Measurements from ENCODE around the gene FOXP4.

The FOXP4 gene

DNA sequence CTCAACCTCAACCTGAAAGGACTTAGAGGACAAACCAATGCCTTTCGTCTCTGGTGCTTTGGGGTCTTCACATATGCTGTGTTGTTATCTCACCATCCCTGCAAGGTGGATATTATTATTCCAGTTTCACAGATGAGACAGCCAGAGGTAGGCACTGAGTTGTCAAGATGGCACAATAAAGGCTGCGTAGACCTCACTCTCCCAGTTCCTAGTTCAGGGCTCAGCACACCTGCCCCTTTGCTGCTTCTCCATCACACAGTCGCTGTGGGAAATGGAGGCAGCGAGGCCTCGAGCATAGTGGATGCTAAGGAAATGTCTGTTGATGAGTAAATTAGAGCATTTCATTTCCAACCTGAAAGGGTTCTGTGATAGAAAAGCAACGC, 22.0 kb downstream of the FOXP4 start:
- DNase-seq = no peak

DNA sequence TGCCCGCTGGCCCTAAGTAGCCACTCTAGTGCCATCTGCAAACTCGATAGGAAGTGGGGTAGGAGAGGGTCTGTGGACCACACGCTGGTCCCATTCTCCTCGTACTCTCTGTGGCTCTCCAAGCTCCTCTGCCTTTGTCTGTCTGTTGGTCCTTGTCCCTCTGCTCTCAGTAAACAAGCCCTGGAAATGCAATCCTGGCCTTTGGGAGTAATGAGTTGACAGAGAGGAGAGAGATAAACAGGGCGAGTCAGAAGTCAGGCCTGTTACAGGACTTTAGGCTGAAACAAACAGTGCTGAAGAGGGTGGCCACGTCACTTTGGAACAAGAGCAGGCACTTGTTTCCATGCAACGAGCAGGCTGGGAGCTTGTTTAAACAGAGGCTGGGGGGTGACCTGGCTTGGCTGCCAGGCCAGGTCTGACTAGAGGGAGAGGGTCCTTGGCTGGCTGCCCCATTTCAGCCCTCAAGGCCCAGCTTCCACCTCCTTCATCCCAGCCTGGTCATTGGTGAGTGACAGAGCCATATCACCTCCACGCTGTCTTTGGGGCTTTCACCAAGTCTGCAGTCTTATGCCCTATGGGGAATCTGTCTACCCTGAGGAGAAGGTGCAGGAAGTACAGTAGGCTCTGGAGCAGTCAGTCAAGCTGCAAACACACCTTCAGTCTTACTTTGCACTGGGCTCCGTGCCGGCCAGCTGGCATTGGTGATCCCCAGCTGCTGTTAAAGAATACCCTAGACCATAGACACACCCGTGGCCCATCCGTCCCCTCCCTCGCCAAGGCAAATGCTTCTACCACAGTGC, 22.6 kb downstream of the FOXP4 start:
- no peak for DNase-seq

DNA sequence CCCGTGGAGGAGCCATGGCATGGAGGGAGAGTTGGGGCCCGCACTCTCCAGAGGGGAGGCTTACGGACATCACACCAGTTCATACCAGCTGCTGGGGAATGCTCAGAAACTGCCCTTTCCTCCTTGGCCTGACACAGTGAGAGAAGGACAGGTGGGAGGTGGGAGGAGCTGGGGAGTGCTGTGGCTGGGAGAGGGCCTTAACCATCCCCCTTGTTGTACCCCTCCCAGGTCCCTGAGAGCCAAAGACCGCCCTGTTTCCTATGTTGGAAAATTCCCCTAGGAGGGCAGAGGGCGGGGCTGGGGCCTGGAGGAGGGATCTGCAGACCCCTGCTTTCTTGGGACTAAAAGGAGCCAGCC, 24.1 kb downstream of the FOXP4 start:
- peak; percentile 42 for DNase-seq

DNA sequence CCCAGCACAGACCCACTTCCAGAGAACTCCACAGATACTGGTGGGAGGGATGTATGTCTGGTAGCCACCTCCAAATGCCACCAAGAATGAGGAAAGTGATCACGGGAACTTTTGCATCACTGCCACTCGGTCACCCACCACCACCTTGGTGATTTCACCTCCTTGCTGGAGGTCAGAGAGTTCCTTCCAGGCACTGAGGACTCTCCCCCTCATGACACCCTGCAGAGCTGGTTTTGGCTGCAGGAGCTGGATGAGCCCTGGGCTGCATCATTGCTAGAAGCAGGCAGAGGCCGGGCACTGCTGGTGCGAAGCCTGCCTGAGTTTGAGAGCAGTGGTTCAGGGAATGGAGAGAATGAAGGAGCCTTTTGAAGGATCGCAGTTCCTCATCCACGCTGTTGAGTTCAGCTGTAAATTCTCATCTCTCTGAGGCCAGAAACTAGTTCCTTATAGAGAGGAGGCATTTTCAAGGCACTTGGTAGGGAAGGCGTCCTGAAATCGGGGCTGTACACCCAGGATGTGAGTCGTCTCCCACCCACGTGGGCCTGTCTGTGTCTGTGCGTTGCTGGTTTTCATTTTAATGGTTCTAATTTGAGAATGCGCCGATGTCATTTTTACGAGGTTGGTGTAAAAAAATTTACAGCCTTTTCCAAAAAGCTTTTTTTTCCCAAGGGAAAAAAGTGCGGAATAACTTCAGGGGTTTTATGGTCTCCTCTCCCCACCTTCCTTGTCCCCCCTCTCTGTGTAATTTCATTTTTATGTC, 25.0 kb downstream of the FOXP4 start:
- no peak for DNase-seq

DNA sequence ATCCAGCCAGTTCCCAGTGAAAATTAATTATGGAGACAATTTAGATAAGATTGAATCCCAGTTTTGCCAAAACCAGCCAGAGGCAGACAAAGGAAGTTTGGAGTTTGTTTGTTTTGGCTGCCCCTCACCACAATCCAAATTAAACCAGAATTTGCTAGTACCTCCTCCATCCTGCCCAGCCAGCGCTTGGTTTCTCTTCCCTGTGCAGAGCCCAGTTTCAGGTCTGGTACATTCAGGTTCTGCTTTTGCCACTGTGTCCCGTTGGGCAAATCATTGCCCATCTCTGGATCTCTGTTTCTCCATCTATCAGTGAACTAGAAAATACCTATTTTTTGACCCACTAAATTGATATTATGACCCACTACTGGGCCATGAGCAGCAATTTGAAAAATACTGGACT, 26.4 kb downstream of the FOXP4 start:
- no peak for DNase-seq

DNA sequence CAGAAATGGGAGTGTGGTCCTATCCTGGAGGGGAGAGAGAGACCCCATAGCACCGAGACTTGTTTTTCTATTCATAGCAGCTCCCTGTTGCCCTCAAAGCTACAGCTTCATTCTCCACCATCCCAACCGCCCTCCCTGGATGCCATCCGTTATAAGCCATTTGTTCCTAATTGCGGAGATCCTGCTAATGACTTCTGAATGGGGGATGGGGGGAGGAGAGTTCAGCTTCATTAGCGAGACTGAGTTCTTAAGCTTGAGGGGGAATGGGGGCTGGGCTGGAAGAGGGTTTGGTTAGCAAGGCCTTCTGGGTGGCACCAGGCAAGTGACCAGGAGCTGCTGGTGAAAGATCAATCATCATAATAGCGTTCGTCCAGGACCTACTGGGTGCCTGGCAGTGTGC, 27.1 kb downstream of the FOXP4 start:
- DNase-seq = peak; percentile 89

DNA sequence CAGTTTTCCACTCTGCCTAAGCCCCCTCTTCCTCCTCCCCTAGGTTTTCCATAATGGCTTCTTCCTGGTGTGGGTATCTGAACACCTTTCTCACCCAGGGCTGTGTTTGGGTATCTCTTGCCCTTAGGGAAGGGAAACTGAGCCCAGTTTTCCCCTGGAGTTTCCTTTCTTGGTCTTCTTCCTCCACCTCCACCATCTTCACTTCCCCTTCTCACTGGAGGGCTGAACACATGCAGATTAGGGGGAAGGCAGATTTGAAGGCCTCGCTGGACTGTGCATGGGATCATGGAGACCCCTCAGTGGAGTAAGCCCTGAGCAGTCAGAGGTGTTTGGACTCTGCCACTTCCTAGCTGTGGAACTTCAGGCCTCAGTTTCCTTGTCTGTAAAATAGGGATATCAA, 27.8 kb downstream of the FOXP4 start:
- DNase-seq = no peak

DNA sequence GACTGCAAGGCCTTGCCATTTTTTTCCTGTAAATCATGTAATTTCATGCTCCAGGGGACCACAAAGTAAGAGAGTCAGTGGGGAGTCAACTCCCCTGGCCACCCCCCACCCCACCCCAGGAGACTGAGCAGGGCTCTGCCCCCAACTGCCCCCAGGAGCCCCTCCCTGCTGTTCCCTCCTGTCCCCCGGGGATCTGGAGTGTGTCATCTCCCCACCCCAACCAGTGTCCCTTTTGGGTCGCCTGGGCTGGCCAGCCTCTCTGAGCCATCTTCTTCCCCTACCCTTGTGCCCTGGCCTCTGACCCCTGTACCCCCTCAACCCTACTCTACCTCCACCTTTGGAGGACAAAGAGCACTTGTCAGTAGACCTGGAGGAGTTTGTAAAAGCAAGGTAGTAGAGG, 29.4 kb downstream of the FOXP4 start:
- no peak for DNase-seq

DNA sequence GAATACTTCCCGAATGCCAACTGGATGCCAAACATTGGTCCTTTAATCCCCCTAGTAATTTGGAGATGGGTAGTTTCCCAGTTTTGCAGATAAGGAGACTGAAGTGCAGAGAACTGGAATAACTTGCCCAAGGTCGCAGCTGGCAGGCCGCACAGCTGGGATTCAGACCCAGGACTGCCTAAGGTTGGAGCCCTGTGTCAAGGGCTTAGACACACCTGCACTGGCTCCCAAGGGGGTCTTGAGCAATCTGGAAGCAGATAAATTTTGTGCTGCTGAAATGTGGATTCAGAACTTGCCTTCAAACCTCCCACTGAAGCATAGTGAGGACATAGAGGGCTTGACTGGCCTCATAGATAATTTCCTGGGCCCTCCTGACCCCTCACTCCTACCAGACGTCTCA, 30.5 kb downstream of the FOXP4 start:
- no peak for DNase-seq

DNA sequence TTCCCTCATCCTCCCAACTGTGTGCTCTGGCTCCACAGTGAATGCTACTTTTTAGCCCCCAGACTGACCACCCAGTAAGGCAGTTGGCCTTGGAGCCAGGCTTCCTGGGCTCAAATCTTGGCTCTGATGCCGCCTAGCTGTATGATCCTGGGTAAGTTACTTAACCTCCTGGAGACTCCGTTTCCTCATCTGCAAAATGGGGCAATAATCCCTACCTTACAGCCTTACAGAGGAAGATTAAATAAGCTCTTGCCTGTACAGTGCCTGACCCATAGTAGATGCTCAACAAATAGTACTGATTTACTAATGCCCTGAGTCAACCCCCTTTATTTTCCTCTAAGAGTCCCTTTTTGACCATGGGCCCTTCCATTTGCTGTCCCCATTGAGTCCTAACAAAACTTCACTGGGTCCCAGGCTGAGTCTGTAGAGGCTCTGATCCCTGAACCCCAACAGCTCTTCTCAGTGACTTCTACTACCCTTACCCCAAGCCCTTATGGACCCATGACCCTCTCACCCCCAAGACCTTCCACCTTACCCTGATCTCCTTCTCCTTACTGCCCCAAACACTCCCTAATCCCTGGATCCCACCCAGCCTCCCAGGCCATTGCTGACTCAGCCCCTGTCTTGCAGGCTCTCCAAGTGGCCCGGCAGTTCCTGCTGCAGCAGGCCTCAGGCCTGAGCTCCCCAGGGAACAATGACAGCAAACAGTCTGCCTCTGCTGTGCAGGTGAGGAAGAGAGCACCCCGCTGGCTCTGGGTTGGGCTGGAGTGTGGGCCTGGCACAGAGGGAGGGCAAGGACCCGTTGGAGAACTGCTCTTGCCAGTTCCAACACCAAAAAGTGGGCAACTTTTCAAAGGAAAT, 31.4 kb downstream of the FOXP4 start:
- peak; percentile 76 for DNase-seq

DNA sequence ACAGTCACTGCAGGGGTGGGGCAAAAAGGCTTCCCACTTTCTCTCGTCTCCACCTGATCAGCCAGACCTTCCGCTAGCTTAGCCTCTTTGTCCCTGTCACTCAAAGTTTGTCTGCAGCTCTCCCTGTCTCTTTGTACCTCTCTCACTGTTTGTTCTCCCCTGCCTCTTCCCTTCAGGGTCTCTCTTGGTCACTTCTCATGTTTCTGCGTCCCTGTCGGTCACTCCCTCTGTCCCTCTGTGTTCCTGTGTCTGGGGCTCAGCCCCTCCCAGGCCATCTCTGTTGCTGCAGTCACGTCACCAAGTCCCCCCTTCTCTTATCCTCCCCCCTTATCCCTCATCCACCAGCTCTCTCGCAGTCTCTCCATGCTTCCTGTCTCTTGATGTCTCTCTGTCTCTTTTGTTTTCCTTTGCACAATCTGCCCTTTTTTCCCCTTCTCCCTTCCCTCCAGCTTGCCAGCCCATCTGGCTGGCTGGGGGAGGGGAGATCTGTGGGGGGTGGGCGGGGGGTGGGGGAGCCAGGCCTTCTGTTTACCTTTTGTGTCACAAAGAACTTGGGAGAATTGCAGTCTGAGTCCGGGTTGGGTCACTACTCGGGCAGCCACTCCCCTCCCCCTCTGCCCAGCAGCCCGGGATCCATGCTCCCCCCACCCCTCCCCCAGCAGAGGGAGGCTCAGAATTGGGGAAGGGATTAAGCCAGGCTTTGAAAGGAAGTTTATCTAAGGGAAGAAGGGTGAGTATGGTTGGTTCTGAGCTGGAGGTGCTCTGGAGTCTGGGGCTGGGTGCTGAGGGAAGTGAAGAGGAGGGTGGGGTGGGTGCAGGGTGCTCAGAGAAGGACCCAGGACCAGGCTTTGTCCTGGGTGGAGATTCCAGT, 32.3 kb downstream of the FOXP4 start:
- peak; percentile 98 for DNase-seq

DNA sequence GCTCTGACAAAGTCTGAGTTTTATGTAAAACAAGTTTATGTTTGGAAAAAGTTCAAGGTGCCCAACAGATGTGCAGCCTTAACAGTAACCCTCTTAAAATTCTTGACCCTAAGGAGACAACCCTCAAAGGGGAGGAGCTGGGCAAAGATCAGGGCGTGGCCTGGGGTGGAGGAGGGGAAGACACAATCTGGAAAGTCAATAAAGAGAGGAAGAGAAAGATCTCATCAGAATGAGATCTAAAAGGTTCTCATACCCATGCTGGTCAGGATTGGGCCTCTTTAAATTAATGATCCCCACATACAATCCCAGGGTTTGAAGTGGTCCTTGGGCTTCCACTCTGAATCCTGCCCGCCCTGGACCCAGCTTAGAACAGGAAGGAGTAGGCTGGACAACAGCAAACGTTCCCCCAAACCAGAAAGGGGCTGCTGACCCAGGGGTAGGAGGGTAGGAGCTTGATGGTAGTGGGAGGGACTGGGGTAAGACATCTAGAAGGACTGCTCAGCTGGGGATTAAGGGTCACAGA, 33.0 kb downstream of the FOXP4 start:
- DNase-seq = peak; percentile 90

DNA sequence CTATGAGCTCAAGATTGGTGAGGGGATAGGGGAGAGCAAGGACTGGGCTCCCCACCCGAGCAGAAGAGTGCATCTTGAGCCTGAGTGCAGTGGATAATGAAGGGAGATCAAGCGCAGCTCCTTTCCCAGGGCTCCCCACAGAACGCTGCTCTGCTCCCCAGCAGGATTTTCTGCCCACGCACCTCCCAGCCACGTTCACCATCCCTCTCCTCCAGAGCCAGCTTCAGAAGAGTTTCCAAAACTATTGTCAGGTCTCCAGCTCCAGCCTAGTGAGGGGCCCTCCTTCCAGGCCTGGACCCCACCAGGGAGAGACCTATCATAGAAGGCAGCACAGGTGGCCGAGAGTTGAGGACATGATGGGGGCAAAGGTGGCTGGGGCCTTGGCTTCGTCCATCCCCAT, 34.5 kb downstream of the FOXP4 start:
- no peak for DNase-seq

DNA sequence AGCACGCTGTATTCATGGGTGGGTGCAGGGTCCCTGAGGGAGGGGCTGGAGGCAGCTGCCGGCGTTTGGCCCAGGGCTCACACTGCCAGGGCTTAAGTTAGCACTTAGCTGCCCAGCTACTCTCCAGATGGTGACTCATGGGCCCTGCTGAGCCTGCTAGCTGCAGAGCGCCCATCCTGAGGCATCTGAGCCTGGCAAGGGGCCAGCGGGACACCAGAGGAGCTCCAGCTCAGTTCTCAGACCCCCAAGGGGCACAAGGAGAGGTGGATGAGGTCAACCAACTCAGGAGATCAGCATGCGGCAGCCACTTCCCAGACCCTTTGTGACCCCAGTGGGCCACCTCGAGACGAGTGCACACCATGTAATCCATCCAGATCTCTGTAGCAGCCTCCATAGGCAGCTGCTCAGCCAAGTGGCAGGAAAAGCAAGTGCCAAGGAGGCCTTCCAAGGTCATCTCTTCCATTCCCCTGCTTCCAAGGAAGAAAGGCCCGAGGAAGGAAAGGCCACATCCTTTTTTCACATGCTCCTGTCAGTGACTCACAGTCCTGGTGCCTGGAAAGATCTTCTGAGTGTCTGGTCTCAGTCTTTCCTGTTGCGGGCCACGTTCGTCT, 35.3 kb downstream of the FOXP4 start:
- DNase-seq = peak; percentile 89

DNA sequence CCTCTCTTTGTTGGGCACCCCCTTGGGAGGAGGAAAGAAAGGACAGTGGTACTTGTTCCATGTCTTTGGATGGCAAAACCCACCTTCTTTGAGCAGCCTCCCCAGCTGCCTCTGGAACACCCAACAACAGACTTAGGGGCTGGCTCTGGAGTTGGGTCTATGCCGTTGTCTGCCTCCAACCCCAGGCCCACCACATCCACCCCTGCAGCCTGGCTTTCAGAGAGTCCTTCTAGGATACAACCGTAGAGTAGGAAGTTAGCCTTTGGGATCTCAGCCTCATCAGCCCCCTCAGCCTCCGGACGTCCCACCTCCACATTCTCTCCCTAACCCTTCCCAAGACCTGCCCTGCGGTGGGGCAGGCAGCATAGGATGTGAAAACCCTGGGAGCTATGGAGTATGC, 36.4 kb downstream of the FOXP4 start:
- no peak for DNase-seq

DNA sequence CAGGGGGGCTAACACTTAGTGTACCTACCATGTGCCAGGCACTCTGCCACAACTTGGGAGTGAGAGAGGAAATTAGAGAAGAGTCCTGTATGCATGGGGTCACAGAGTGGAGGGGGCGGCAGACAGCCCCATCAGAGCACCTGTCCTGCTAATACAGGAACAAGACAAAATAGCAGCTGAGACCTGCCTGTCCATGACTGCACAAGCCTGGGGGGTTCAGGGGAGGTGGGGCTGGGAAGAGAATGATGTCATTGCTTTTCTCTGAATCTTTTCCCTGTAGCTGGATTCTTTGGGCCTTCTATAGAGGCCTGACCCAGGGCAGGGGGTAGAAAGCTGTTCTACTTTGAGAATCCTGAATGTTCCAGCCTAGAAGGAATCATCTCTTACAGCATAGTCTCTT, 37.4 kb downstream of the FOXP4 start:
- DNase-seq = no peak

DNA sequence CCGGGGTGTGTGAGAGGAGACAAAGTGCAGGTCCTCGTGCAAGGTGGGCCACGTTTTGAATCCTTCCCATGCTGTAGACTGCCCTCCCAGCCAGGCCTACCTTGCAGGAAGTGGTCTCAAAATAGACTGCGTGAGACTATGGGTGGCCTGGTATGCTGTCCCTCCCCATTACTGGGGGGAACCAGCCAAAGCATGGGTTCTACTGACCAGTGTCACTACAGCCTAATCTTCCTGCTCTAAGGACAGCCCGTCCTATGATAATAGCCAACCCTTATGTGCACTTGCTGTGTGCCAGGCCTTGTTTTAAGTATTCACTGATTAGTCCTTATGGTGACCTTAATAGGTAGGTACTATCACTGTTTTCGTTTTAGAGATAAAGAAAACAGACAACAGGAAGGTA, 38.0 kb downstream of the FOXP4 start:
- no peak for DNase-seq

DNA sequence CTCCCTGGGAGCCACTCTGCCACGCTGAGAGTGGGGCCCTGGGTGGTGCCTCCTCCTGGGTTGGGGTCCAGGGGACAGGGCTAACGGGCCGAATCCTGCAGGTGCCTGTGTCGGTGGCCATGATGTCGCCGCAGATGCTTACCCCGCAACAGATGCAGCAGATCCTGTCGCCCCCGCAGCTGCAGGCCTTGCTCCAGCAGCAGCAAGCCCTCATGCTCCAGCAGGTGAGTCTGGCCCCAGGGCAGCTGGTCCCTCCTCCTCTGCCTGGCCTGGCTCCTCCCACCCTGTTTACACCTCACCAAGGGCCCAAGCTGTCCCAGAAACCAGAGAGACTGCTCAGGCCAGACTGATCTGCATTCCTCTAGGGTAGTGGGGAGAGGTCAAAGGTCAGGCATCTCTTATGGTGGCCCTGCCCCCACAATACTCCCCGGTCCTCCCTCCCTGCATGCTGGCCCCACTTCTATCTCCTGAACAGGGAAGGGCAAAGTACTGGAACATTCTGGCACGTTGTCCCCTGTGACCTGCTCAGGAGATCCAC, 38.6 kb downstream of the FOXP4 start:
- peak; percentile 45 for DNase-seq

DNA sequence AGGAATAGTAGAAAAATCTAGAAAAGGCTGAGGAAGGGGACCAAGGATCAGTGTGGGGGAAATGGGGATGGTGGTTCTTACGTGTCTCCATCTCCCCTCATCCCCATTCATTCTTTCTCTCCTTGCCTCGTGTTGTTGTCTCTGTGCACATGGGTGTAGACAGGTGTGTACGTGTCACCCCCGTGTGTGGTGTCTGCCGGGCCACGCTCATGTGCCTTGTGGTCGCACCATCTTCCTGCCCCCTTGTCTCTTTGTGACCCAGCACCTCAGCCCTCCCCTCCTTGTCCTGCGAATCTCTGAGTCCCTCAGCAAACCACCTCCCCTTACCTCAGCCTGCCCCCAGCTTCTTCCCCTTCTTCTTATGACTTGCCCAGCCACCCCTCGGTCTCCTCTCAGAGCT, 39.4 kb downstream of the FOXP4 start:
- no peak for DNase-seq

DNA sequence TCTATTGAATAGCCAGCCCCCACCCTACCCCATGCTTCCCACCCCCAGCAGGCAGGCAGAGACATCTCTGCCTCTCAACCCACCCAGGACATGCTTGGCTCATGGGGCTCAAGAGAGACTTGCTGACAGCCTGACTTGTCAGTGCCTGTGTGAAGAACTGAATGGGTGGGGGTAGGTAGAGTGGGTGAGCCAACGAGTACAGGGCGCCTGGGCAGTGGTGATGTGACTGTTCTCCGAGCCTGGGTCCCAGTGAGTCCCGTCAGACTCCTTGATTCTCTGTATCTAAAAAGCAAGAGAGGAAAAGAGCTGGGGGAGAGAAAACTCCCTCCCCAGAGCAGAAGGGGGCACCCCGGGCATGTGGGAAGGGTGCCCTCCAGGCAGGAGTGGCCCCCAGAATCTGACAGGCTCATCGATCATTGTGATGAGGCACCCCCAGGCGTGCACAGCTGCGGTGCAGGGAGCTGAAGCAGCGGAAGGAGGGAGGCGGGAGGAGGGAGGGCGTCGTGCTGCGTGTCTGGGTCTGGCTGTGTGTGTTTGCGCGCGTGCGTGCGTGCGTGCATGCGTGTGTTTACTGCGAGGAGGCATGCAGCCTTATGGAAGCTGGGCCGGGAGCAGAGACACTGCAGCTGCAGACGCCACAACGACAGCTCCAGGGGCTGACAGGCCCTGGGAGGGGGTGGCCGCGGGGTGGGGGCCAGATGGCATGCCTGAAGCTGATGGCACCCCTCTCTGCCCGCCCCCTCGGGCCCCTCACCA, 40.2 kb downstream of the FOXP4 start:
- DNase-seq = peak; percentile 47

Data from NCI-H82 (cell line).